Measurements from ENCODE around the gene BARX2.

Gene BARX2

GRCh38 chr11:129404731-129405130 lies 29.1 kb downstream of the BARX2 start:
- DNase-seq = no peak

GRCh38 chr11:129408865-129409444 lies 33.3 kb downstream of the BARX2 start:
- DNase-seq = no peak

- DNase-seq = no peak
Observed at GRCh38 chr11:129410395-129410960, 34.8 kb downstream of the BARX2 start.

- DNase-seq = no peak
Observed at GRCh38 chr11:129412494-129412893, 36.8 kb downstream of the BARX2 start.

- DNase-seq = no peak
Observed at GRCh38 chr11:129414144-129414872, 38.7 kb downstream of the BARX2 start.

GRCh38 chr11:129416080-129416820 lies 40.6 kb downstream of the BARX2 start:
- no peak for DNase-seq

DNA sequence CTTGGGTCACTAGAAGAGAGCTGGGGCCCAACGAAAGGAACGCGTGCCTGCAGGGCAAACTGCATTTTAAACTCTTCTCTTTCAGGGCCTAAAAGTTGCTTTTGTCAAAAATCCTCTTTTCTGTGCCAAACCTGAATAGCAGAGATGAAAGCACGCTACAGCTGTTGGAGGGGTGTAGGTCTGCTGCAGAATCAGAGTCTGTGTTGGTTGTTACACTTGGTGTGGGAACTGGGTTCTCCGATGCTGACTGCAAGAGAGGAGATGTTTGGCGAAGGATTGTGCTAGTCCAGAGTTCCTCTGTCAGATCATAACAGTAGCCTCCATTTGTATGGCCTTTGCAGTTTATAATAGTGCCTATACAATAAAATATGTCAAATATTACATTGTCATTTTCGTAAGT lies 41.8 kb downstream of the BARX2 start:
- no peak for DNase-seq

GRCh38 chr11:129418039-129418438 lies 42.4 kb downstream of the BARX2 start:
- no peak for DNase-seq

- DNase-seq = no peak
Observed at GRCh38 chr11:129419386-129419785, 43.7 kb downstream of the BARX2 start.

- no peak for DNase-seq
Observed at GRCh38 chr11:129423426-129423825, 47.8 kb downstream of the BARX2 start.

GRCh38 chr11:129425214-129425613 lies 49.6 kb downstream of the BARX2 start:
- DNase-seq = no peak

GRCh38 chr11:129426038-129426437 lies 50.4 kb downstream of the BARX2 start:
- no peak for DNase-seq

DNA sequence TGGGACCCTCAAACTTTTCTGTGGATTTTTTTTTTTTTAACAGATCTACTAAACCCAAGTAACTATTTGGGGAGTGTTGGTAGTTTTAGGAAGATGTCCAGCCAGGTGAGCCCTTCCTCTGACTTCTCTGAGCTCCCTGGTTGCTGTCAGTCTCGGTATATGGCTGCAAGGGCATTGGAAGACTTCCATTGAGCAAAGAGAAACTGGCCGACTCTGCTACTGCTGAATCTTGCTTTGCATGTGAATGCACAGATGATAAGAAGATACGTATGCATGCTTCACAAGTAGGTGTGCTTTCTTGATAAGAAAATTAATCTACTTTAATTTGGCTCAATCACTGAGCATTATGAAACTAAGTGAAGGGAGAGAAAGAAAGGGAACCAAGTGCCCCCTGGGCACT lies 51.1 kb downstream of the BARX2 start:
- no peak for DNase-seq

- DNase-seq = no peak
Observed at GRCh38 chr11:129427376-129427775, 51.7 kb downstream of the BARX2 start.

DNA sequence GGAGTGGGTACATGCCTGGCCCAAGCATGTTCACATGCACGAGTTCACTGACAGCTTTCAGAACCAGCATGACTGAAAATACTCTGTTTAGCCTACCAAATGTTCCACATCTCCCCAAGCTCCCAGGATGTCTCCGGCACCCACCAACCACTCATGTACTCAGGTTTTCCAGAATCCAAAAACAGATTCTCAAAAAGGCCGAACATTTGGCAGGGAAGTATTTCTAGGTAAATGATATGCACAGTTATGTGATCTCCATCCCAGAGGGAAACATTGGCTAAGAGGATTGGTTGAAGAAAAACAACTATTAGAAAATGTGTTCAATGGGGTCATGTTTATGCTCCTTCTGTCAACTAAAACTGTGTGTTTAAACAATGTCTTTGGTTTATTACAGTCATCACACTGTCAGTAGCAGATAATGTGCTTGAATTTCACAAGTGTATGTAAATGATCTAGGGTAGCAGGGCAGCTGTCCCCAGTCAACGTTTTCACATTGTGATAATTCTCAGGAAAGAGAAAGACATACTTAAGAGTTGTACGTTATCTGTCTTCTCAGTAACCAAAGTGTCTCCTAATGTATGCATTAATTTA lies 52.3 kb downstream of the BARX2 start:
- no peak for DNase-seq

DNA sequence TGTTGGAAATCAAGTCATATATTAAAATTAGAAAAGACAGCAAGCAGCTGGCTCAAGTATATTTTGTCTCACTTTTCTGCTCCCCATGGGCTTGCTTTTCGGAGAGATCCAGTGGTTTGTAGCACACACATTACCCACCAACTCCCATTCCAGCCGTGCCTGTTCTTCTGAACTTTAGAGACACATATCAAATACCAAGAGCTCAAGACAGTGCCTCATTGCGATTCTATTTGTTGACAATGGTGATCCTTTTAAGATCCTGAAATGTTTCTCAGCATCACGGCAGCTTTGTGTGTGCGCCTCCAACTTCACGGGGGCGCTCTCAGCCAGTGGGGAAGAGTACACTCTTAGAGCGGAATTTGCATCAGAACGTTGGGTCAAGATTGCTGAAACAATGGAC lies 52.9 kb downstream of the BARX2 start:
- DNase-seq = no peak

GRCh38 chr11:129434641-129435498 lies 59.2 kb downstream of the BARX2 start:
- DNase-seq = no peak

DNA sequence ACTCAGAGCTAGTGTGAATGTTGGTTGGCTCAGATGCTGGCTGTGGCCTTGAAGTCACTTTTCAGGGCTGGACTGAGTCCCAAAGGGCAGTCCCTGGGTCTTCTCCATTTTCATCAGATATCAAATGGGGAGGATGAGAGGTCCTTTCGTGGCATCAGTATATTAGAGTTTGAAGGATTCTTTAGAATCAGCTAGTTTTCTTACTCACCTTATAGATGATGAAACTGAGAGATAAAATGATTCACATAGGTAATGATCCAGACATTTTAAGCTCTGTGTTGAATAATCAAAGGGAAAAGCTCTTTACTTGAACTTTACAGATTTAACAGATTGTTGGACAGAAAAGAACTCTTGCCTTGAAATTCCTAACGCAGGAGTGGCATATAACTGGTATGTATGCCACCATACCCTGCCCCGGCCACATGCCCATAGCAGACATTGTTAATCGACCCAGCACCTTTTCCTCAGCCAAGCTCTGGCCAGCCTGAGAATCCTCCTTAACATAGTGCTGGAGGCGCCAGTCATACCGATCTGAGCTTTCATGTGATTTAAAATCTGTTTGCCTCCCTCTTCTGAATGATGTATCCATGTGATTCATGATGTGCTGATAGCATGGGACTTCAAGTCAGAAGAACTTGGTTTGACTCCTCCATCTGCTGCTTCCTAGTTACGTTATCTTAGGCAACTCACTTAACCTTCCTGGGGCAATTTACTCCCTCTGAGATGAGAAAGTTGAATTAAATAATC lies 60.0 kb downstream of the BARX2 start:
- no peak for DNase-seq

GRCh38 chr11:129436573-129436972 lies 60.9 kb downstream of the BARX2 start:
- DNase-seq = no peak

DNA sequence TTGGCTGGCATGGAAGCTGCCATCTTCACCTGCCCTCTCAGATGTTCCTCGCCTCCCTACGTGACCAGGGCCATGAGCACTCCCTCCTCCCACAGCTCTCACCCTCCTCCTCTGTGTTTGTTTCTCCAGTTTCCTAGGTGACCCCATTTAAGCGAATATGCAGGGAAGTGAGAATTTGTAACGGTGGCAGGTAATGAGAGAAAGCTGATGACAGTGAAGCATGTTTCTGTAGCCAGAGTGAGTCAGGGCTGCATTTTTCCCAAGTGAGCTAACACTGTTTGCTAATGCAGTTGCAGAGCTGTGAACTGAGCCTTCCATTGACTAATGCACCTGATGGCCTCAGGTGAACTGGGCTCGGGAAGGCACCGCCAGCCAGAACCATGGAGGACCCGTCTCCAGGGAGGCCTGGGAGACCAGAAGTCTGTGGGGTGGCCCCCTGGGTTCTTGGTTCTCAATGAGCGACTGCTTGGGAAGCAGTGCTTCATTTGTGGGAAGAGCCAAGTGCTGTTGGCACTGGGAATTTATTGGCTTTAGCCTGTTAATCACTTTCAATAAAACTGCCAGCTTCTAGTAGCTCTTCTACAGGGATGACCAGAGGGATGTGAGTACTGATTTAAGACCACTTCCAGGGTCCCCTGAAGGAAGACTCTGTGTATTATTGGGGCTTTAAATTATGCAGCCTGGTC lies 64.5 kb downstream of the BARX2 start:
- no peak for DNase-seq

GRCh38 chr11:129442171-129442570 lies 66.5 kb downstream of the BARX2 start:
- DNase-seq = no peak
